HG03432 (cell line): ENCODE data around the gene CD63.

Experiments used
- ATAC-seq: cut with Tn5 transposase; IDR thresholded peaks from one replicate; pipeline ENCODE4 v1.9.1; 2021; ENCODE audit warnings: mild to moderate bottlenecking, moderate library complexity; ENCODE audit not compliant: unreplicated experiment

Gene CD63

DNA sequence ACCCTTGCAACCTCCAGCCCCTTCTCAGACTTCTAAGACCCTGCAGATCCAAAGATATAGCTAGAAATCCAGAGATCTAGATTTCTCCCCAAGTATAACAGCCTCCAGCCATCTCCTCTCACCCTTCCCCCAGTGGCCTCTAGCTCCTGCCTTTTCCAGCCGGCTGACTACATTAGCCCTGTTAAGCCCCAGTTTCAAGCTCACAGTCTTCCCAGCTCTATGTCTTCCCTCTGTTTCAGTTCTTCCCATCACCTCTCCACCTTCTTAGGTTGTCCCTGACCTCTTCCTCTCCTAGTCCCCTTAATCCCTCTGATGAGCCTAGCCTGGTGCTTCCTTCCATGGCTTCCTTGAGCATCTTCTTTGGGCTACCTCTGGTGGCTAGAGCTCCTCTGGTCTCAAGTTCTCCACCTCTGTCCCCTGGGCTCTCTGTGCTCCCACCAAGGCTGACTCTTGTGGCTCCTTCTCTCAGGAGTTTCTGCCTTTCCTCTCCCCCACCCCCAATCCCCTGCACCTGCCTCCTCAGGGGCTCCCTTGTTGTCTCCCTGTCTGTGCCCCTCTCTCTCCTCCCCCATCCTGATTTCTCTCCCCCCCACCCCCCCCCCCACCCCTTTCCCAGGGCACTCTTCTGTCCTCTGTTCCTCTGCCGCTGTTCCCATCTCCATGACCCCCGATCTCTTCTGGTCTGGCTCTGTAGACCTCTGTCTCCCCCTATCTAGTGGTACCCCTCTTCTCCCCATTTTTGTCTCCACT is 13.3 kb upstream of the CD63 start:
- no peak for ATAC-seq

DNA sequence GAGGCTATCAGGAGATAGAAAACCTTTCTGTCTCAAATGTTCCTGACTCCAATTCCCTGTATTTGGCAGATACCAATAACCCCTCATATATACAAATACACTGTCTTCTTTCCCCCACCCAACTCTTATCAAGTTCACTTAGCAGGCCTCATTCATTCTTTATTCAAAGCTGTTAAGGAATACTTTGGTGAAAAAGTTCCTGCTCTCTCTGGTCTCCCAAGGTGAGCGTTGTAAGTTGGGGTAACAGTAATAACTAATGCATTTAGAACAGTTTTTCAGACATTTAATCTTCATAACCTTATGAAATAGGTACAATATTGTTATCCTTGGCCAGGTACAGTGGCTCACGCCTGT is 10.2 kb upstream of the CD63 start:
- ATAC-seq = no peak

DNA sequence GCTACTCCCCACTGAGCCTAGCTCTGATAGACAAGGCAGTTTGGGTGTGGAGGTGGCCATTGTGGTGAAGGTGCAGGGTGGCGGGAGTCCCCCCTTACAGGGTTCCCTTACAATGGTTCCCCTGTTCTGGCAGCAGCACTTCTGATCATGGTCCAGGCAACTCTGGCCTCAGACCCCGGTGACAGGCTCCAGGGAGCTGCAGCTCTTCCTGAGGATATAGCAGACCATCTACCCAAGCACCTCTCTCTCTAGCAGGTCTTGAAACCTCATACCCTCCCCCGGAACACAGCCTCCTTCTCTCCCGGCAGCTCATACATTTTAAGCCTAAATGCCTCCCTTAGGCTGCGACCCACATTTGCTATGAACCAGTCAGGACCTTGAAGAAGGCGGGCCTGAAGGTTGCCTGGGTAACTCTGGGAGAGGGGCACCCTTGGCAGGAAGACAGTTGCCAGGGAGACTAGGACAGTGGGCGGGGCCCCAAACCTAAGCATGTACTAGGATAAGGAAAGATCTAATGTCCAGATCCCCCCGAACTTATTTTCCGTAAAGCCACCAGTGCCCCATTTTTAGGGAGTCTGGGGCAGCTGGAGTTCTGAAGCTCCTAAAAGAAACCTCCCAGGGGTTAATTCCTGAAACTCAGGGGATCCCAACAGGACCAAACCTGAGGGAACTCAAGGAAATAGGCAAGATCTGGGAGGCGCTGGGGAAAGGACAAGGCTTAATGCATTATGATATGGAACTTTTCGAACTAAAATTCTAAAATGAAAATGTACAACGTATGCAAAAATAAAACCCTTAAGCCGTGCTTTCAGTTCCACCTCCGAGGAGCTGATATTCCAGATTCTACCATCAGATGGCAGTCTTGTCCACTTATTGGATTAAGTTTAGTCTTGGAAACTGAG is 9.6 kb upstream of the CD63 start:
- ATAC-seq = peak; percentile 87

- ATAC-seq = peak; percentile 5
Measured at GRCh38 chr12:55737581-55738122, 8.8 kb upstream of the CD63 start.

DNA sequence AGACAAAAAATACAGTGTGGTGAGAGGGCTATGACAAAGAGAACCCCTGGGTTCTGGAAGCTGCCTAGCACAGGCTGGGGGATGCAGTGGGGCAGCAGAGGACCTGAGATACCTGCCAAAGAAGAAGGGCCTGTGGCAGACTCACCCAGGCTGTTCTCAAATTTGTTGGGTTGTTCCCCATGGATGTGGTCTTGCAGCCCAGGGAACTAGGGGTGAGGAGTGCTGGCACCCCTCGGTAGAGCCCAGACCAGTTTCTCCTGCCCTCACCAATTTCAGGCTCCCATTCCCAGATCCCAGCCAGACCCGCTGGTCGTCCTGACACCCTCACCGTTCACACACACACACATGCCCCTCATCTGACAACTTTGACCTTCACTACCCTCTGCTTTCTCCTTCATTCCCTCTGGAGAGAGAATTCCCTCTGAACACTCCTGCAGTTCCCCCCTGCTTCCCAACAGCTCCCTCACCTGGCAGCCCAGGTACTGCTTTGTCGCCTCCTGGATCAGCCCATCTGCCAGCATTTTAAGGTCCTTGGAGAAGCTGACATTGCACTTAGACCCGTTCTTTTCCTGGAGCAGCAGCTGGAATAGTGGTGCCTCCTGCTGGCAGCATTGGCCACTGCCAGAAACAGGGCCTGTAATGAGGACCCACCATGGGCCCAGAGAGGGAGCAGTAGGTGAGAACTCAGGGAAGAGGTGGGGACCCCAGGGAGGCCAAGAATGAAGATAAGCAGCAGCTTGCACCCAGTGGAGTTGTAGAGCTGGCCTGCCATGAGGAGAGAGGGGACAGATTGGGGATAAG is 8.2 kb upstream of the CD63 start:
- ATAC-seq = peak; percentile 35

- ATAC-seq = no peak
Measured at GRCh38 chr12:55736076-55736475, 7.3 kb upstream of the CD63 start.

DNA sequence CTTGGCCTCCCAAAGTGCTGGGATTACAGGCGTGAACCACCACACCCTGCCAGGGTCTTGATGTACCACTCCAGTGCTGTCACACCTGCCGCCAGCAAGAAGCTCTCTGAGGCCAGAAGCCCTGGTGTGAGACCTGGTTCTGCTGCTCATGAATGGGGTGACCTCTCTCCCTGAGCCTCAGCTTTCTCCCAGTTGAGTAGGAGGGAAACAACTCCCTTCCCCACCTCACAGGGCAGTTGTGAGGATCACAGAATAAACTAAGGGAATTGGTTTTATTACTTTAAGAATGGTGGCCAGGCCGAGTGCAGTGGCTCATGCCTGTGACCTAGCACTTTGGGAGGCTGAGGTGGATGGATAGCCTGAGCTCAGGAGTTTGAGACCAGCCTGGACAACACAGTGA is 5.8 kb upstream of the CD63 start:
- no peak for ATAC-seq

GRCh38 chr12:55733858-55734257 is 5.0 kb upstream of the CD63 start:
- no peak for ATAC-seq

GRCh38 chr12:55733021-55733555 is 4.3 kb upstream of the CD63 start:
- ATAC-seq = no peak

DNA sequence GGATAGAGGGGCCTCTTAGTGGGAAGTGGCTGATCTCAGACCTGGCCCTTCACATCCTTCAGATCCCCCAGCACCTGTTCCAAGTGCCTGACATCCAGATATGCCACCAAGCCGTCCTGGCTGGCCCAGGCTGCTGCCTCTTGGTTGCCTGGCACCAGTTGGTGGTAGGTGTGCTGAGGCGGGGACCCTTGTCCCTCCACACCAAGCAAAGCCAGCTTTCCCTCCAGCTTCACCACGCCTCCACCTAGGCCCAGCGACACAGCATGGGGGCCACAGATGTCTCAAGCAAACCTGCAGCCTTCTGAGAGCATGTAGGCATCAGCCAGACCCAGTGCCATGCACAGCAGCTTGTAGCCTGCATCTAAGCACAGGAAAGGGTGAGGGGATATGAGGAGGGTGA is 3.5 kb upstream of the CD63 start:
- ATAC-seq = no peak

- ATAC-seq = peak; percentile 39
Measured at GRCh38 chr12:55729819-55730818, 1.3 kb upstream of the CD63 start.

DNA sequence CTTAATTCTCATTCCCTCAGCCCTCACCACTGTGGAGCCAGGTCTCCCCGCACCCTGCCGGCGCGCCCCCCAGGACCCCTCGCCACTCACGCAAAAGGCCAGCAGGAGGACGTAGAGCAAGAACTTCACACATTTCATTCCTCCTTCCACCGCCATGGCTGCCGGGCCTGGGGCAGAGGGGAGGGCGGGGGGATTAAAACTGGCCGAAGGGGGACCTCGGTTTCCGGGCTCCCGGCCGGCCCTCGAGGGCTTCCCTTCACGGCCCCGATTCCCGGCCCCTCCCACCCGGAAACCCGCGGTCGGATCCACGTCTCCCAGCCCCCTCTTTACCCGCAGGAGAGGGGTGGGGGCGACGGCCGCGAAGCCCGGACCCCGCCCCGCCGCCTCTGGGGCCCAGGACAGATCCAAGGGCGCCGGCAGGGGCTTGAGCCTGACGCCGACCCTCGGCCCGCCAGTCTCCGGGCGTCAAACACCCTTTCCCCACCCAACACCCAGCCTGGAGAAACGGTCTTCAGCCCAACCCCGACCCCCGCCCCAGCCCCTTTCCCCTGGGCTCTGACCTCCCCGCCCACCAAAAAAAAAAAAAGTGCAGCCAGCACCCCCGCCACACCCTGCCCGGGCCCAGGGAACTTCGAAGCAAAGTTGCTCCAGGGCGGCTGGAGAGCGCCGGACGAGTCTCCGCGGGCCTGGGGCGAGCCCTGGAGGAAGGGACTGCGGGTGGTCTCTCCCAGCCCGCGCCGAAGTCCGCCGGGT is 447 bp downstream of the CD63 start:
- peak; percentile 21 for ATAC-seq

GRCh38 chr12:55727643-55728185 is 1.1 kb downstream of the CD63 start:
- ATAC-seq = no peak

DNA sequence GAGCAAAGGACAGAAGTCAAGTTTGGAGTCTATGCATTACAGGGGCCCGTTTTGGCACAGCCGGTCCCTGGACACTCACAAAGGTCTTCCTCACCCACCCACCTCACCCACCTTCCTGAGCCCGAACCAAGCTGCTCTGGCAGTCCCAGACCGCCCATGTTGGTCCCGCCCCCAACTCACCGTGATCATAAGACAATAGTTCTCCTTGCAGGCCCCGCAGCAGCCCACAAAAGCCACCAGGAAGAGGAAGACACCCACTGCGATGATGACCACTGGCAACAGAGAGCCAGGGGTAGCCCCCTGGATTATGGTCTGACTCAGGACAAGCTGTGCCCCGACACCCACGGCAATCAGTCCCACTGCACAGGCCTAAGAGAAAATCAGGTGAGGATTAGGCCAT is 1.8 kb downstream of the CD63 start:
- no peak for ATAC-seq

GRCh38 chr12:55725556-55725955 is 3.3 kb downstream of the CD63 start:
- no peak for ATAC-seq

DNA sequence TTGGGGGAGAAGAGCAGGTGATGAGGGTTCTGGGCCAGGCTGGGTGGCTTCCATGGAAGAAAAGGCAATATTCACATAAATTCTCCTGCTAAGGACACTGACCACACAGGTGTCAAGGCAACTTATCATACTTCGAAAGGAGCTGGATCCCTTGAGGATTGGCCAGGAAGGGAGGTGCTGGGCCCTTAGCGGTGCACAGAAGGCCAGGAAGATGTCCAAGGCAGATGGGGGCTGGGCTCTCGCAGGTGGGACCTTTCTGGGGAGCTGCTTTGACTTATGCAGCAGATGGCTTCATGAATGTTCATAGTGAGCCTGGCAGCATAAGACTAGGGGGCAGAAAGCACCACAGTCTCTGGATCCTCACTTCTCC is 3.9 kb downstream of the CD63 start:
- no peak for ATAC-seq

DNA sequence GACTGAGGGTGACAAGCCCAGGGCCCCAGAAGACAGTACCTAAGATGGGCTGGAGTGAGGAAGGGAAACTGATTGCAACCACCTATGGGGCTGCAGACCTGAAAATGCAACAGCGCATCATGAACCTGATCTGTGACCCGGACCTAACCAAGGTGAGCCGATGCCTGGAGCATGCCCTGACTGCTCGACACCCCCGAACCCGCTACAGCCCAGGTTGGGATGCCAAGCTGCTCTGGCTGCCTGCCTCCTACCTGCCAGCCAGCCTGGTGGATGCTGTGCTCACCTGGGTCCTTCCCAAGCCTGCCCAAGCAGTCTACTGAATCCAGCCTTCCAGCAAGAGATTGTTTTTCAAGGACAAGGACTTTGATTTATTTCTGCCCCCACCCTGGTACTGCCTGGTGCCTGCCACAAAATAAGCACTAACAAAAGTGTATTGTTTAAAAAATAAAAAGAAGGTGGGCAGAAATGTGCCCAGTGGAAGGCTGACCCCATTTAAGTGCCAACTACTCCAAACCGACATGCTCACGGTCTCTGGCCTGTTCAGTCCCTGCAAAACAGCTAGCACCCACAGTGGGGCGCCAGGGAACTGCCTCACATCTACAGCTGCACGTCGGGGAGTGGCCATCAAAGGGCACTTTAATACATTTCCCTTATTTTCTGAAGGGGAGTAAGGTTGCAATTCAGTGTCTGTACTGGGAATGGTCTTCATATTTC is 4.4 kb downstream of the CD63 start:
- ATAC-seq = no peak
